Right lung (tissue), 5 donors: ENCODE results near the gene SLC7A4. TPM values are rescaled to one million over a fixed set of nuclear protein-coding genes. Genes with fewer than 3 reads are reported as not detected.
"Not testable (repeated sequence)": the region's sequence is repeated elsewhere in the genome, so short reads cannot be mapped to it uniquely, and the experiment has no call there.

Experiments used
- DNase-seq, 2 donors: peaks; one replicate each; pipeline ENCODE4 v3.0.0-alpha.2; 2013
- polyA plus RNA-seq, 5 donors: library from polyadenylated mRNA; unstranded; fragments of 120-200 nt; gene quantifications; one replicate each; pipeline versions ENCODE4 v1.2.1 to v1.2.3, GENCODE V29; 2013; ENCODE audit warnings: inconsistent platforms in 1 of 5, low replicate concordance in 1 of 5; ENCODE audit not compliant: insufficient read length in 5 of 5, insufficient read depth in 1 of 5

The SLC7A4 gene
- polyA plus RNA-seq, 5 donors = 0.18 to 0.78 (median 0.46) TPM

- DNase-seq = no peak
These were observed 32.8 kb upstream of the SLC7A4 start for GRCh38 chr22:21064917-21065864.

GRCh38 chr22:21064425-21064824 lies 32.1 kb upstream of the SLC7A4 start:
- not testable (repeated sequence) for DNase-seq

DNA sequence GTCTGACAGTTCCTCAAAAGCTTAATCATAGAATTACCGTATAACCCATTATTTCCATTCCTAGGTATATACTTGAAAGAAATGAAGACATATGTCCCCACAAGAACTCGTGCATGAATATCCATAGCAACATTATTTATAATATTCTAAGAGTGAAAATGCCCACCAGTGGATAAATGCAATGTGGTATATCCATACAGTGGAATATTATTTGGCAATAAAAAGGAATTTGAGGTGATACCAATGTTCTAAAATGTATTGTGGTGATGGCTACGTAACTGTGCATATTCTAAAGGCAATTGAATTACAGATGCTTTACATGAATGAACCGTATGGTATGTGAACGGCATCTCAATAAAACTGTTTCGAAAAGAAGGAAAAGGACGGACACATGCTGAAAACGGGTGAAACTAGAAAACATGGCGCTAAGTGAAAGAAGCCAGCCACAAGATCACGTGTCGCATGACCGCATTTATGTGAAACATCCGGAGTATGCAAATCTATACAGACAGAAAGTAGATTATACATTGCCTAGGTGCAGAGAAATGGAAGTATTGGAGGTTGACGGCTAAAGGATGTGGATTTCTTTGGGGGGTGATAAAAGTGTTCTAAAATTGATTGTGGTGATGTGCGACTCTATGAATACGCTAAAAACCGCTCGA lies 29.4 kb upstream of the SLC7A4 start:
- DNase-seq = not testable (repeated sequence)

GRCh38 chr22:21060363-21060762 lies 28.0 kb upstream of the SLC7A4 start:
- not testable (repeated sequence) for DNase-seq

DNA sequence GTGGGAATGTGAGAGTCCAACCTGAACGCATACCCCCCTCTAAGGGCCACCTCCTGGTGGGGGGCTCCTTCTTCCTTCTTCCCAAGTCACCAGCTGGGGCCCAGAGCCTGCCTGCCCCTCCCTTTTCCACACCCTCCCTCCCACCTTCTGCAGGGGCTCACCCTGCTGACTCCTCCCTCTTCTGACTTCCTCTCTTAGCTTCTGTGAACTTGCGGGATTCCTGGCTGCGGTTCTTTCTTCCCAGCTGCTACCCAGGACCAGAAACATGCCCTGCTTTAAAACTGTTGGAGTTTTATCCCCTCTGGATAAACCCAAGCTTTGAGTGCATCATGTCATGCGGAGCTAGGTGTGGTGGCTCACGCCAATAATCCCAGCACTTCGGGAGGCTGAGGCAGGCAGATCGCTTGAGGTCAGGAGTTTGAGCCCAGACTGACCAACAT lies 23.5 kb upstream of the SLC7A4 start:
- no peak for DNase-seq

DNA sequence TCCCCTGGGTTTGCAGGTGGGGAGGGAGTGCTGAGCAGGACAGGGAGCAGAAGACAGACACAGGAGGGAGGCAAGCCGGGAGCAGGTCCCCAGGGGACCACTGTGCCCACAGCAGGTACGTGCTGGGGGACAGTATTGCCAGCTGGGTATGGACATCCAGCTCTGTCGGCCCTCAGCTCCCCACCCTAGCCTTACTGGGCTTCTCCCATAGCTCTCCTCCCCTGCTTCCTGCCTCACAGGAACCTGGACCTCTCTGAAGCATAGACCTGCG lies 23.1 kb upstream of the SLC7A4 start:
- no peak for DNase-seq

GRCh38 chr22:21054714-21055563 lies 22.6 kb upstream of the SLC7A4 start:
- no peak for DNase-seq

- DNase-seq = no peak
These were observed 21.8 kb upstream of the SLC7A4 start for GRCh38 chr22:21054046-21054713.

GRCh38 chr22:21052715-21053459 lies 20.5 kb upstream of the SLC7A4 start:
- no peak for DNase-seq

- DNase-seq = no peak
These were observed 19.6 kb upstream of the SLC7A4 start for GRCh38 chr22:21051831-21052400.

- DNase-seq = no peak
These were observed 18.9 kb upstream of the SLC7A4 start for GRCh38 chr22:21051145-21051830.

DNA sequence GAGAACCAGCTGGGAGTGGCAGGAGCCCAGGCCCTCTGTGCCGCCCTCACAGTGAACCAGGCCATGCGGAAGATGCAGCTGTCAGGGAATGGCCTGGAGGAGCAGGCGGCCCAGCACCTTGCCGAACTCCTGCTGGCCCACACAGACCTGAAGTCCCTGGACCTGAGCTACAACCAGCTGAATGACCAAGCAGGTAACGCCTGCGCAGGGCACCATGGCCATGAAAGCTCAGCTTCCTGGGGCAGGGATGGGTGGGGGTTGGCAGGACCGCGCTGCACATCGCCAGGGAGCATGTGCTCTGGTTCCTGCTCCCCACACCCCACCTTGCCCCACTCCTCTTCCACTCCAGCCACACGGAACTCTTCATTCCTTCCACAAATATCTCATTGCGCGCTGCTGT lies 16.6 kb upstream of the SLC7A4 start:
- DNase-seq = not testable (repeated sequence)

DNA sequence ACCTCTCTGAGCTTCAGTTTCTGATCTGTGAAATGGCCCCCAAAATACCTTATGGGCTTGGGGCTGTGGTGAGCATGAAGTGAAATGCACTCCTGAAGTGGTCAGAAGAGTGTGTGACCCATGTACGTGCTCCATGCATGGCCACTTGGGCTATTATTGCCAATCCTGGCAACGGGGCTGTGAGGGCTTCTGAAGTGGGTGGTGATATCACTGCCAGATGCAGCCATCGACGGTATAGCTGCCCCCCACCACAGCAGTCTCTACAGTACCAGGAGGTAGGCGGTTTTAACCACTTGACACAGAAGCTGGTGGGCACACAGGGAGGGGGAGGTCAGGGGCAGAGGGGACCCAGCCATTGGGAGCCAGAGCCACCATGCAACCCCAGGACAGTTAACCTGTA lies 16.1 kb upstream of the SLC7A4 start:
- DNase-seq = not testable (repeated sequence)

GRCh38 chr22:21047730-21048129 lies 15.4 kb upstream of the SLC7A4 start:
- no peak for DNase-seq

- DNase-seq = no peak
These were observed 14.8 kb upstream of the SLC7A4 start for GRCh38 chr22:21047035-21047661.

- peak; percentile 88 to 90 for DNase-seq
These were observed 13.4 kb upstream of the SLC7A4 start, which contains the start of gene LRRC74B for GRCh38 chr22:21045585-21046294. LRRC74B (plus strand) TSS chr22:21045946; CDS start chr22:21045987, 41 bp downstream.

DNA sequence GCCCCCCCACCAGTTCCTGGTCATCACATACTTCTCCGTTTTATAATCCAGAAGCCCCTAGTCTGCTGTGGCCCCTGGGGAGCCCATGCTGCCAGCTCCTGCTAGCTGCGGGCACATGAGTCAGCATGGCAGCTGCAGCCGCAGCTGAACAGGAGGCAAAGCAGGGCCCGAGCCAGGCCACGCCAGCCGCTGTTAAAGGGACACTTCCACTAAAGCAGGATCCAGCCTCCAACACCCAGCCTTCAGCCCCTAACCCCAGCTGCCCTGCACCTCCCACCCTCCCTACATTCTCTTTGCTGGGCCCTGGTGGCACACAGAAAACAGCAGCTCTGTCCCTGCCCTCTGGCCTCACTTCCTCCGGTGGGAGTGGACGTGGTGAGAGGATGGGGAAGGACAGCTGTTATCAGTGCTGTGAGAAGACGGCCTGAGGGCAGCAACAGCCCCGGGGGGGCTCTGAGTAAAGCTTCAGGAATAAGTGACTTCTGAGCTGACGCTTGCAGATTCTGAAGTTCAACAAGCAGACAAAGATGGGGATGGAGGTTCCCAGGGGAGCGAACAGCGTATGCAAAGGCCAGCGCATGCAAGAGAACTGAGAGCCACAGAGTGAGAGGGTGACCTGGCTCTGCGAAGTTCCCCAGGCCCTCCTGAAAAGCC lies 12.7 kb upstream of the SLC7A4 start:
- no peak for DNase-seq
